Spleen (tissue), 11 donors: ENCODE data around the gene MAPKAP1. TPM values are rescaled to one million over a fixed set of nuclear protein-coding genes. Genes with fewer than 3 reads are reported as not detected.

Experiments
- DNase-seq: peaks from one replicate; pipeline ENCODE4 v3.0.0-alpha.2; 2020
- H3K27ac ChIP-seq, 8 donors: fragments of 200-600 bp; sonication (generic) in 7 of 8; 1 replicate in 4 of 8; 2 replicates in 4 of 8; pipeline versions ENCODE4 v1.5.0 to v1.8.0; 2016 to 2021; ENCODE audit warnings: inconsistent platforms in 4 of 8, mild to moderate bottlenecking in 4 of 8, moderate library complexity in 1 of 8
- H3K27me3 ChIP-seq, 7 donors: fragments of 200-600 bp; sonication (generic) in 6 of 7; replicated peaks in 1 of 7; 1 replicate in 4 of 7; 2 replicates in 3 of 7; pipeline versions ENCODE4 v1.5.0 to v1.8.0; 2016 to 2021; ENCODE audit warnings: inconsistent platforms in 3 of 7, mild to moderate bottlenecking in 1 of 7
- H3K36me3 ChIP-seq, 6 donors: fragments of 200-600 bp; sonication (generic) in 5 of 6; 1 replicate in 4 of 6; 2 replicates in 2 of 6; pipeline versions ENCODE4 v1.5.0 to v1.8.0; 2016 to 2021; ENCODE audit warnings: inconsistent platforms in 2 of 6
- H3K4me1 ChIP-seq, 6 donors: fragments of 200-600 bp; sonication (generic) in 5 of 6; 1 replicate in 3 of 6; 2 replicates in 3 of 6; pipeline versions ENCODE4 v1.5.0 to v1.8.0; 2016 to 2021; ENCODE audit warnings: inconsistent platforms in 3 of 6
- H3K4me3 ChIP-seq, 8 donors: fragments of 200-600 bp; sonication (generic) in 7 of 8; 1 replicate in 4 of 8; 2 replicates in 4 of 8; pipeline versions ENCODE4 v1.5.0 to v1.8.0; 2016 to 2021; ENCODE audit warnings: inconsistent platforms in 4 of 8, mild to moderate bottlenecking in 4 of 8, moderate library complexity in 2 of 8
- H3K9me3 ChIP-seq, 8 donors: fragments of 200-600 bp; sonication (generic) in 7 of 8; 1 replicate in 4 of 8; 2 replicates in 4 of 8; pipeline versions ENCODE4 v1.5.0 to v1.8.0; 2016 to 2021; ENCODE audit warnings: inconsistent platforms in 4 of 8
- CTCF ChIP-seq, 11 experiments: fragments of 200-600 bp in 7 of 11; fragments of 450-650 bp in 4 of 11; sonication (generic) in 4 of 11; IDR thresholded peaks in 8 of 11; conservative IDR thresholded peaks in 3 of 11; 1 replicate in 7 of 11; 2 replicates in 4 of 11; pipeline versions ENCODE4 v1.4.0 to v1.8.0; 2016 to 2021; ENCODE audit warnings: antibody characterized with exemption in 11 of 11, inconsistent platforms in 4 of 11, mild to moderate bottlenecking in 1 of 11
- POLR2A ChIP-seq, 3 donors: fragments of 450-650 bp; IDR thresholded peaks; one replicate each; pipeline ENCODE4 v1.5.1; 2017; ENCODE audit warnings: antibody characterized with exemption in 3 of 3, mild to moderate bottlenecking in 1 of 3
- POLR2AphosphoS5 ChIP-seq, 3 donors: sonication (generic); formaldehyde crosslinking; IDR thresholded peaks; one replicate each; pipeline ENCODE4 v1.5.1; 2017; ENCODE audit warnings: antibody characterized with exemption in 3 of 3
- whole genome bisulfite sequencing, 5 donors: extraction: QIAGEN DNeasy Blood & Tissue Kit in 3 of 5; methylation state at CpG; one replicate each; pipeline versions ENCODE4 v1.1.5 to v1.1.7; 2013 to 2018; 5-methylcytosine and 5-hydroxymethylcytosine counted together
- intact Hi-C: fragments of 100-400 bp; cut with DNase I; formaldehyde crosslinking; loops from one replicate; pipeline ENCODE4 v1.15.0; 2023; ENCODE audit warnings: low total_unique reads
- polyA plus RNA-seq, 3 donors: library from polyadenylated mRNA; stranded (reverse); fragments of 200-250 nt; gene quantifications; one replicate each; pipeline ENCODE4 v1.2.1, GENCODE V29; 2013
- small RNA-seq, 4 donors: library from RNA; depleted of rRNA; stranded (forward); fragments of <200 nt; gene quantifications; one replicate each; pipeline ENCODE3, GENCODE V24; 2016
- total RNA-seq, 7 donors: library from RNA; depleted of rRNA in 3 of 7; stranded (reverse); fragments of >200 nt in 3 of 7; fragmentation: NEBNext Ultra II Directional in 4 of 7; extraction: Animal tissue kit (Norgen Biotek cat#: 25700) in 4 of 7; gene quantifications; one replicate each; pipeline versions ENCODE4 v1.1.0 to v1.2.1, GENCODE V29; 2016 to 2021
- donor health status: healthy with polysubstance abuse.
- donor health status: DM: no; HTN: no; CAD: no; lungs with moderate emphysema.
- donor health status: DM: no; HTN: no; CAD: no.
- donor health status: Bipolar disorder and iron deficiency.
- donor health status: healthy.
- donor health status: DM: no; HTN: no; CAD: no.
- donor health status: DM: yes; HTN: yes; CAD: no.

The MAPKAP1 gene
- total and polyA plus RNA-seq, 10 donors, result 37.2 to 77.2 (median 60.4) TPM

GRCh38 chr9:125387861-125388524 lies 319.0 kb downstream of the MAPKAP1 start:
- Histone ChIP-seq H3K27me3 (no peaks in the 10 kb centered on the region), H3K27ac (no peak overlapping the region), H3K4me3 (no peak overlapping the region), H3K9me3 (no peaks in the 10 kb centered on the region), H3K36me3 (no peaks in the 10 kb centered on the region), H3K4me1 (no peaks in the 10 kb centered on the region)
- TF ChIP-seq POLR2AphosphoS5 (IDR thresholded peaks at IDR 0.05) (no peak), POLR2A (IDR thresholded peaks at IDR 0.05) (no peak), CTCF (IDR thresholded peaks at IDR 0.05 in 8 of 11, conservative IDR thresholded peaks at IDR 0.05 in 3 of 11) (no peak)
- no peak for DNase-seq
- intact Hi-C loops, result no loop called here
- 82 to 88% (median 87%) methylated on average over 8 to 14 of the region's 14 CpGs for WGBS, 5 donors

Small RNAs within 50 kb of the gene (small RNA-seq; reads per million reads assigned to genes)
- gene RF00017, result 0 reads per million in 4 donors

Other genes with a start within 250 kb of the MAPKAP1 start
- gene PBX3, start 40.2 kb upstream of the MAPKAP1 start, total RNA-seq, result 10 to 100 TPM; 29.5 to 58.4 (median 40.0) TPM
- gene PBX3, start 40.2 kb upstream of the MAPKAP1 start, polyA plus RNA-seq, result 10 to 100 TPM in 2 of 3 donors, 1 to 10 TPM in 1; 7.2 to 13.6 (median 10.5) TPM